ENCODE measurements around the gene MTSS2.

Gene MTSS2

DNA sequence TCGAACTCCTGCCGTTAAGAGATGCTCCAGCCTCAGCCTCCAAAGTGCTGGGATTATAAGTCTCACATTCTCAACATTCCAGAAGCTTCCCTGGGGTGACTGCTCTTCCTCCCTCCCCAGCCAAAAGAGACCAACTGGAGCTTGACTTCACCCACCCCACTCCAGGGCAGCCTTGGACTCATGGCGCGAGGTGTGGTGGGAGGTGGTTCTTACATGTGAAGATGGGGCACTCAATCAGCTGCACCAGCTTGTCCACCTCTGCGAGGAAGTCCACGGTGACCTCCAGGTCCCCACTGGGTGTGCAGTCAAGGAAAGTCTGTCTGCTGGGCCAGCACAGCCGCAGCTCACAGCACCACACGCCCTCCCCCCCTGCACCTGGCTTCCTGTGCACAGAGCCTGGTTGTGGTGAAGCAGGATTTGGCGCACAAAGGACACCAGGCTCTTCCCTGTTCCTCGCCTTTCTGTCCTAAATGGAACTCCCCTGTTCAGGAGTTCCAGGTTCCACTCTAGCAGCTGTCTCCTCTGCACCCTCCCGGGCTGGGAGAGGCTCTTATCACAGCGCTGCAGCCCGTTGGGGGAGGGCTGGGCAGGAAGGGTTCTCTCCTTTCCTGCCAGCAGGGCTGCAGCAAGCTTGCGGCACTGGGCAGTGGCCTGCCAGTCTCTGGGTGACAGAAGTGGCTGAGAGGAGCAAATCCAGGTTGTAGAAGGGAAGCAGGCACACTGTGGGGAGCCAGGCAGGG is 9.6 kb upstream of the MTSS2 start:
- no peak overlapping the region for H3K4me3 ChIP-seq (replicated peaks; ENCODE audit: low read depth, low read length)
- no peak for DNase-seq (ENCODE audit: extremely low read depth, low read depth)
- TF ChIP-seq, protein P1, sequence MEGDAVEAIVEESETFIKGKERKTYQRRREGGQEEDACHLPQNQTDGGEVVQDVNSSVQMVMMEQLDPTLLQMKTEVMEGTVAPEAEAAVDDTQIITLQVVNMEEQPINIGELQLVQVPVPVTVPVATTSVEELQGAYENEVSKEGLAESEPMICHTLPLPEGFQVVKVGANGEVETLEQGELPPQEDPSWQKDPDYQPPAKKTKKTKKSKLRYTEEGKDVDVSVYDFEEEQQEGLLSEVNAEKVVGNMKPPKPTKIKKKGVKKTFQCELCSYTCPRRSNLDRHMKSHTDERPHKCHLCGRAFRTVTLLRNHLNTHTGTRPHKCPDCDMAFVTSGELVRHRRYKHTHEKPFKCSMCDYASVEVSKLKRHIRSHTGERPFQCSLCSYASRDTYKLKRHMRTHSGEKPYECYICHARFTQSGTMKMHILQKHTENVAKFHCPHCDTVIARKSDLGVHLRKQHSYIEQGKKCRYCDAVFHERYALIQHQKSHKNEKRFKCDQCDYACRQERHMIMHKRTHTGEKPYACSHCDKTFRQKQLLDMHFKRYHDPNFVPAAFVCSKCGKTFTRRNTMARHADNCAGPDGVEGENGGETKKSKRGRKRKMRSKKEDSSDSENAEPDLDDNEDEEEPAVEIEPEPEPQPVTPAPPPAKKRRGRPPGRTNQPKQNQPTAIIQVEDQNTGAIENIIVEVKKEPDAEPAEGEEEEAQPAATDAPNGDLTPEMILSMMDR (IDR thresholded peaks at IDR 0.05; ENCODE audit: low read depth, low read length, missing control alignments), result no peak

DNA sequence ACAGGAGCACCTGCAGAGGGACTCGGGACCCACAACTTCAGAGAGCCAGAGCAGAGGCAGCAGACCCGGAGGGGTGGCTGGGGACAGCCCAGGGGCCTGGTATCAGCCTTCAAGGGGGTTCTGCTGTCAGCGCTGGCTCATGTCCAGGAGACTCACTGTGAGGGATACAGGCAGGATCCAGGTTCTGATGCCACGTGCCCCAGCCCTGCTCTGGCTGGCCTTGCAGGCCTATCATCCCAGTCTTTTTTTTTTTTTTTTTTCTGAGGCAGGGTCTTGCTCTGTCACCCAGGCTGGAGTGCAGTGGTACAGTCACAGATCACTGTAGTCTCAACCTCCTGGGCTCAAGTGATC is 9.0 kb upstream of the MTSS2 start:
- H3K4me3 ChIP-seq (replicated peaks; ENCODE audit: low read depth, low read length), result no peak overlapping the region
- DNase-seq (ENCODE audit: extremely low read depth, low read depth), result no peak
- TF ChIP-seq, protein P1 (IDR thresholded peaks at IDR 0.05; ENCODE audit: low read depth, low read length, missing control alignments), result no peak

DNA sequence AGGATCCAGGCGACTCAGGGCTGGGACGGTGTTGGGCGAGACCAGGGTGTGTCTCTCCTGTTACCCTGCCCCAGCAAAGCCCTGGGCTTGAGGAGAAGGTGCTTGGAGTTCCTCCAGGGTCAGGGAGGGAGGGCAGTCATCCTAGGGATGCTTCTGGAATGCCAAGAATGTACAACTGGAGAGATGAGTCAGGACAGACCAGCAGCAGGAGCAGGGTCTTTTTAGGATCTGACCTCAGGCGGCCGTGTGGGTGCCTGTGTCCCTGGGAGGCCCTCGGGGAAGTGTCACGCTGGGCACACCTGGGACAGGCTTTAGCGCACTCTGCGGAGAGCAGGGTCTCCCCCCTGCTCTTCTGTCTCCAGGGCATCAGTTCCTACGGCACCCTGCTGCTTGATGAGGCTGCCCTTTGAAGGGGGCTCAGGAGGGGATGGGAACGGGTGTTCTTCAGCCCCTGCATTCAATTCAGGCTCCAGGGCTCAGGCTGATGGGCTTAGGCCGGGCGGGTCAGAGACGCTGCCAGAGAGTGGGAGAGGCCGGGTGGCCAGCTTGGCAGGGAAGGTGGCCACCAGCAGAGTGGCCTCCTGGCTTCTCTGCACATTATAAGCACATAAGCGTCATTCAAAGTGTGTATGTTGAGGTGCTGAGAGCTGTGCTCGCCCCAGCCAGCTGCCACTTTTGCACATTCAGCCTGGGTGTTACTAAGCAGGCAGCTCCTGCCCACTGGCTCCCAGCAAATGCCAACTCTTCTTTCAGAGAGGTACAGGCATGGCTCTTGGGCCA is 8.4 kb upstream of the MTSS2 start:
- TF ChIP-seq, protein P1 (IDR thresholded peaks at IDR 0.05; ENCODE audit: low read depth, low read length, missing control alignments), result no peak
- H3K4me3 ChIP-seq (replicated peaks; ENCODE audit: low read depth, low read length), result no peak overlapping the region
- DNase-seq (ENCODE audit: extremely low read depth, low read depth), result peak; percentile 77

DNA sequence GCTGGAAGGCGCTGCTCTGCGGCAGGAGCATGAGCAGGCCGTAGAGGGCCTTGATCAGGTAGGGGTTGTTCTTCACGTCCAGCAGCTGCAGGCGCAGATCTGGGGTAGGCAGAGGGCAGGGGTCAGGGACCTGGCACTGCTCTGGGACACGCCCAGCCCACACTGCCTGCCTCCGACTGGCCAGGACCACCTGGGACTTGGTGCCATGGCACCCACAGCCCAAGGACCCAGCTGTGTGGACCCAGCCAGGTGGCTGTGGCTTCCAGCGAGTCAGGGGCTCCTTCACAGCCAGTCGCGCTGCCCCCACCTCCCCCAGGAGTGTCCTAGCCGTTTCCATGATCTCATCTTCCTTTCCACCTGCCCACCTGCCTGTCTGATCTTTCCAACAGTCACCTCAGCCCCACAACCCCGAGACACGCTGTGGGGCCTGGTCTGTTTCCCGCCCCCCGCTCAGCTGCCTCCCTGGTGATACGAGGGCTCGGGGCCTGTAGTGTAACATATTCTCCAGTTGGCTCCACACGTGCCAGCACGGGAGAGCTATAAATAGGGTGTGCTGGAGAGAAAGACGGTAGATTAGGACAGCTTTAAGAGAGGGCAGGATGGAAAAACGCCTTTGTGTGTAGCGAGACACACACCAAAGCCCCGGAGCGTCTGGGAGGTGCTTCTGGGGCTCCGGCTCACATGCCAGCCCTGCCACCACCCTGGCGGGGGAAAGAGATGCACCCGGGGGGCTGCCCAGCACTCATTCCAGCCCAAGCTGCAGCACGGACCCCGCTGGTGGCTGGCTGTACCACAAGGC is 7.2 kb upstream of the MTSS2 start:
- DNase-seq (ENCODE audit: extremely low read depth, low read depth), result no peak
- no peak overlapping the region for H3K4me3 ChIP-seq (replicated peaks; ENCODE audit: low read depth, low read length)
- TF ChIP-seq, protein P1 (IDR thresholded peaks at IDR 0.05; ENCODE audit: low read depth, low read length, missing control alignments), result no peak

DNA sequence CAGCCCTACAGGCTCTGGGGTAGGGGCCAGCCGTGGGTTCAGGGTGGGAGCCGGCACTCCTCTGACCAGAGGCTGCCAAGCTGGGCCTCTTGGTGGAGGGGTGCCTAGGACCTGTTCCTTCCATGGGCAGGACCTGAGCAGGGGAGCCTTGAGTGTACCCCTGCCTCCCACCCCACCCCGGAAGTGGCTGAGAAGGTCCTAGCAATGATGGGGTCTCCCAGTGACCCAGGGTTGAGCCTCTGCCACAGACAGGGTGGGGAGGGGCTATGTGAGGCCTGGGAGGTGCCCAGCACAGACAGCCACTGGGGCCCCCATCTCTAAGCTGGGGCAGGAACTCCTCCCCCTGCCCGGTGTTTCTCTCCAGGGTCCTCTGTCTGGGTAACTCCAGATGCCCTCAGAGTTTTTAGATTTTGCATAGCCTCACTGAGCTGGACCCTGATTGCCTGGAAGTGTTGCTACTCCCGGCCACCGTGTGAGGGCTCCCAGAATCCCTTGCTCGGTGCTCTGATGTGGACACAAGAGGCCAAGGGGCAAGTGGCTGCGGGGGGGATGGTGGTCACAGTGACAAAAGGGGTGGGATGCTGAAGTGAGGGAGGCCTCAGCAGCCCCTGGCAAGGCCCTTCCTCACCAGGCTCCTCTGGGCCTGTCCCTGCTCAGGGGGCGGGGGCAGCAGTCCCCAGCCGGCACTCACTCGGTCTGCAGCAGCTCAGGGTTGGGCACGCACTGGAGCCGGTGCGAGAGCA is 6.4 kb upstream of the MTSS2 start:
- no peak overlapping the region for H3K4me3 ChIP-seq (replicated peaks; ENCODE audit: low read depth, low read length)
- DNase-seq (ENCODE audit: extremely low read depth, low read depth), result no peak
- TF ChIP-seq, protein P1 (IDR thresholded peaks at IDR 0.05; ENCODE audit: low read depth, low read length, missing control alignments), result no peak

Measured in HFF-Myc (cell line).